IMR-90 (cell line): Measurements from ENCODE around the gene FXYD3. TPM values are rescaled to one million over a fixed set of nuclear protein-coding genes. Genes with fewer than 3 reads are reported as not detected.

Experiments
- ATAC-seq: fragments of 200-7000 bp; cut with Tn5 transposase; 2 replicates; pipeline ENCODE4 v1.9.1; 2020; ENCODE audit warnings: low read depth, mild to moderate bottlenecking, moderate library complexity
- BruUV-seq: library from RNA; stranded (reverse); fragments of 400-500 nt; replicated peaks from 2 replicates; lab custom pipeline; 2021; lab: Mats Ljungman, UMichigan
- CTCF ChIA-PET: fragments of 300-600 bp; formaldehyde crosslinking; extraction: SDS; loops from one replicate; lab custom pipeline; 2021; ENCODE audit warnings: antibody characterized with exemption; lab: Yijun Ruan, JAX
- POLR2A ChIA-PET: fragments of 300-600 bp; sonication (Branson Sonifier 250); formaldehyde crosslinking; loops from one replicate; lab custom pipeline; 2022; ENCODE audit warnings: antibody characterized with exemption; ENCODE audit not compliant: unreplicated experiment; lab: Charles Lee
- DNase-seq: peaks from one replicate; pipeline ENCODE4 v3.0.0; 2013
- H2AFZ ChIP-seq: replicated peaks from 2 replicates; pipeline ENCODE3; 2013; ENCODE audit warnings: low read length, mild to moderate bottlenecking; ENCODE audit not compliant: poor library complexity
- H2AK5ac ChIP-seq: 2 replicates; pipeline ENCODE4 v1.6.1; 2013; ENCODE audit warnings: low read depth, low read length, inconsistent platforms
- H2AK9ac ChIP-seq: replicated peaks from 2 replicates; pipeline ENCODE3; 2013; ENCODE audit warnings: mild to moderate bottlenecking, low read depth, low read length, moderate library complexity; ENCODE audit not compliant: poor library complexity
- H2BK120ac ChIP-seq: 2 replicates; pipeline ENCODE4 v1.6.1; 2013; ENCODE audit warnings: low read depth, low read length, inconsistent platforms
- H2BK15ac ChIP-seq: 3 replicates; pipeline ENCODE4 v1.6.1; 2013; ENCODE audit warnings: low read depth, low read length, inconsistent platforms
- H2BK20ac ChIP-seq: 2 replicates; pipeline ENCODE4 v1.6.1; 2013; ENCODE audit warnings: low read depth, mild to moderate bottlenecking, inconsistent platforms, low read length, moderate library complexity
- H2BK5ac ChIP-seq: 2 replicates; pipeline ENCODE4 v1.6.1; 2013; ENCODE audit warnings: mild to moderate bottlenecking, low read depth, low read length, inconsistent platforms; ENCODE audit not compliant: poor library complexity, severe bottlenecking
- H3K14ac ChIP-seq: replicated peaks from 2 replicates; pipeline ENCODE4 v1.6.1; 2013; ENCODE audit warnings: low read depth, low read length, inconsistent platforms
- H3K18ac ChIP-seq: 2 replicates; pipeline ENCODE4 v1.6.1; 2013; ENCODE audit warnings: low read depth, low read length, control low read depth
- H3K23ac ChIP-seq: 2 replicates; pipeline ENCODE4 v1.6.1; 2013; ENCODE audit warnings: low read depth, low read length, inconsistent platforms
- H3K27ac ChIP-seq: 2 replicates; pipeline ENCODE4 v1.5.1; 2013; ENCODE audit warnings: mild to moderate bottlenecking, control low read depth, low read length; ENCODE audit not compliant: insufficient read depth
- H3K27me3 ChIP-seq: 2 replicates; pipeline ENCODE4 v1.6.1; 2013; ENCODE audit warnings: low read length; ENCODE audit not compliant: control insufficient read depth, insufficient read depth
- H3K36me3 ChIP-seq: 2 replicates; pipeline ENCODE4 v1.6.1; 2013; ENCODE audit warnings: low read length, mixed read lengths; ENCODE audit not compliant: control insufficient read depth, insufficient read depth
- H3K4ac ChIP-seq: 2 replicates; pipeline ENCODE4 v1.6.1; 2013; ENCODE audit warnings: low read depth, low read length, inconsistent platforms
- H3K4me1 ChIP-seq: 2 replicates; pipeline ENCODE4 v1.6.1; 2013; ENCODE audit warnings: low read length, mixed read lengths; ENCODE audit not compliant: control insufficient read depth, insufficient read depth
- H3K4me2 ChIP-seq: 2 replicates; pipeline ENCODE4 v1.6.1; 2013; ENCODE audit warnings: low read depth, mild to moderate bottlenecking, control low read depth, low read length, moderate library complexity
- H3K4me3 ChIP-seq: 2 replicates; pipeline ENCODE4 v1.5.1; 2013; ENCODE audit warnings: low read depth, mild to moderate bottlenecking, control low read depth, low read length, moderate library complexity; ENCODE audit not compliant: insufficient read depth
- H3K56ac ChIP-seq: 2 replicates; pipeline ENCODE4 v1.6.1; 2013; ENCODE audit warnings: low read length, inconsistent platforms; ENCODE audit not compliant: insufficient read depth; ENCODE audit errors: extremely low read depth
- H3K79me1 ChIP-seq, 2 experiments: 2 replicates each; pipeline ENCODE4 v1.6.1; 2013; ENCODE audit warnings: low read length in 2 of 2, inconsistent platforms in 1 of 2, low read depth in 1 of 2
- H3K9ac ChIP-seq: 2 replicates; pipeline ENCODE4 v1.6.1; 2013; ENCODE audit warnings: low read depth, low read length, control low read depth
- H3K9me1 ChIP-seq: 2 replicates; pipeline ENCODE4 v1.6.1; 2013; ENCODE audit warnings: low read length, inconsistent platforms; ENCODE audit not compliant: insufficient read depth
- H3K9me3 ChIP-seq: 2 replicates; pipeline ENCODE4 v1.6.1; 2013; ENCODE audit warnings: low read length; ENCODE audit not compliant: control insufficient read depth, insufficient read depth
- H4K20me1 ChIP-seq: 2 replicates; pipeline ENCODE4 v1.6.1; 2013; ENCODE audit warnings: low read length, inconsistent platforms; ENCODE audit not compliant: insufficient read depth
- H4K5ac ChIP-seq: 2 replicates; pipeline ENCODE4 v1.6.1; 2013; ENCODE audit warnings: mild to moderate bottlenecking, low read depth, low read length, control low read depth
- H4K8ac ChIP-seq, 2 experiments: 2 replicates each; pipeline ENCODE4 v1.6.1; 2013; ENCODE audit warnings: low read depth in 2 of 2, low read length in 2 of 2, control low read depth in 1 of 2, inconsistent platforms in 1 of 2
- H4K91ac ChIP-seq: 2 replicates; pipeline ENCODE4 v1.6.1; 2013; ENCODE audit warnings: low read depth, low read length, inconsistent platforms; ENCODE audit not compliant: insufficient read depth
- BHLHE40 ChIP-seq: fragments of 150-350 bp; IDR thresholded peaks from 2 replicates; pipeline ENCODE4 v1.6.1; 2016; ENCODE audit warnings: mild to moderate bottlenecking, low read depth, low read length
- CEBPB ChIP-seq: IDR thresholded peaks from 2 replicates; pipeline ENCODE4 v1.6.1; 2012; ENCODE audit warnings: low read depth, low read length, improper control_type of control experiment
- CHD1 ChIP-seq: IDR thresholded peaks from 2 replicates; pipeline ENCODE4 v1.6.1; 2012; ENCODE audit warnings: low read depth, low read length, improper control_type of control experiment
- CTCF ChIP-seq: conservative IDR thresholded peaks from 2 replicates; pipeline ENCODE4 v1.5.1; 2012; ENCODE audit warnings: mild to moderate bottlenecking, low read depth, low read length, improper control_type of control experiment
- ELK1 ChIP-seq: fragments of 150-350 bp; IDR thresholded peaks from 2 replicates; pipeline ENCODE4 v1.6.1; 2016; ENCODE audit warnings: low read depth, mild to moderate bottlenecking, low read length, moderate library complexity, borderline replicate concordance
- FOS ChIP-seq: fragments of 150-350 bp; IDR thresholded peaks from 2 replicates; pipeline ENCODE4 v1.6.1; 2016; ENCODE audit warnings: low read depth, low read length
- MAFK ChIP-seq: IDR thresholded peaks from 2 replicates; pipeline ENCODE4 v1.6.1; 2012; ENCODE audit warnings: low read depth, low read length, improper control_type of control experiment
- MAZ ChIP-seq: IDR thresholded peaks from 2 replicates; pipeline ENCODE4 v1.6.1; 2012; ENCODE audit warnings: low read depth, mild to moderate bottlenecking, low read length, improper control_type of control experiment, moderate library complexity, borderline replicate concordance
- MXI1 ChIP-seq: IDR thresholded peaks from 2 replicates; pipeline ENCODE4 v1.6.1; 2012; ENCODE audit warnings: low read depth, mild to moderate bottlenecking, low read length, moderate library complexity, borderline replicate concordance
- NFE2L2 ChIP-seq: fragments of 150-350 bp; IDR thresholded peaks from 2 replicates; pipeline ENCODE4 v1.6.1; 2016; ENCODE audit warnings: low read depth, mild to moderate bottlenecking, low read length
- POLR2A ChIP-seq: IDR thresholded peaks from 2 replicates; pipeline ENCODE4 v1.6.1; 2012; ENCODE audit warnings: mild to moderate bottlenecking, low read depth, low read length
- RAD21 ChIP-seq: IDR thresholded peaks from 2 replicates; pipeline ENCODE4 v1.6.1; 2012; ENCODE audit warnings: low read length, improper control_type of control experiment
- RCOR1 ChIP-seq: IDR thresholded peaks from 2 replicates; pipeline ENCODE4 v1.6.1; 2012; ENCODE audit warnings: mild to moderate bottlenecking, low read length, improper control_type of control experiment; ENCODE audit not compliant: insufficient replicate concordance
- RFX5 ChIP-seq: IDR thresholded peaks from 2 replicates; pipeline ENCODE4 v1.8.0; 2012; ENCODE audit warnings: low read depth, mild to moderate bottlenecking, low read length, moderate library complexity
- SMC3 ChIP-seq: fragments of 150-350 bp; IDR thresholded peaks from 2 replicates; pipeline ENCODE4 v1.6.1; 2016; ENCODE audit warnings: low read depth, mild to moderate bottlenecking, antibody characterized with exemption, low read length, moderate library complexity
- USF2 ChIP-seq: fragments of 150-350 bp; IDR thresholded peaks from 2 replicates; pipeline ENCODE4 v1.6.1; 2017; ENCODE audit warnings: mild to moderate bottlenecking, antibody characterized with exemption, low read length, low read depth
- WGBS, 2 experiments: methylation state at CpG; one replicate each; pipeline versions ENCODE4 v1.1.5 to v1.1.7; 2013; ENCODE audit warnings: missing lambda C conversion rate in 2 of 2; ENCODE audit not compliant: insufficient read length in 1 of 2; ENCODE audit errors: extremely low coverage in 2 of 2; 5-methylcytosine and 5-hydroxymethylcytosine counted together
- dilution Hi-C: fragments of 300-500 bp; cut with HindIII; formaldehyde crosslinking; loops from one replicate; pipeline ENCODE4 v1.14.3; 2018; ENCODE audit warnings: low sequenced_read_pairs; ENCODE audit not compliant: unreplicated experiment
- in situ Hi-C: fragments of 300-500 bp; cut with MboI; formaldehyde crosslinking; loops from 3 replicates; pipeline ENCODE4 v1.14.3; 2019; ENCODE audit warnings: low sequenced_read_pairs, inconsistent platforms, mixed read lengths
- intact Hi-C: fragments of 100-400 bp; cut with micrococcal nuclease; formaldehyde crosslinking; loops from 2 replicates; pipeline ENCODE4 v1.10.0; 2022
- polyA plus RNA-seq, 3 experiments: library from polyadenylated mRNA; depleted of rRNA; stranded (reverse); fragments of >200 nt; gene quantifications; 2 replicates each; pipeline ENCODE4 v1.2.3, GENCODE V29; 2012; ENCODE audit warnings: low replicate concordance in 1 of 3
- total RNA-seq: library from RNA; depleted of rRNA; stranded (reverse); fragments of >200 nt; gene quantifications from 2 replicates; pipeline ENCODE4 v1.2.3, GENCODE V29; 2012

FXYD3 gene
- total and polyA plus RNA-seq, 2 of the 4 experiments (the other 2 are of a cell fraction): not detected

GRCh38 chr19:35106898-35107541, 8.6 kb upstream of the FXYD3 start:
- H2BK5ac ChIP-seq: no peak overlapping the region
- H3K27ac ChIP-seq: no peak overlapping the region
- intact Hi-C loops (no loop called here), in situ Hi-C loops (no loop called here), dilution Hi-C loops (no loop called here)
- H3K27me3 ChIP-seq: peaks cover under 1% of the 10 kb centered on the region; the same call in 1 of the 2 replicates
- BruUV-seq: no TSS peak
- DNase-seq: no peak
- H4K20me1 ChIP-seq: no peaks in the 10 kb centered on the region
- H2AK9ac ChIP-seq: no peak overlapping the region
- no peaks in the 10 kb centered on the region for H3K79me1 ChIP-seq
- H3K9me1 ChIP-seq: no peaks in the 10 kb centered on the region
- no peak overlapping the region for H2BK15ac ChIP-seq
- no peaks in the 10 kb centered on the region for H3K36me3 ChIP-seq
- H3K9ac ChIP-seq: no peak overlapping the region
- ChIA-PET CTCF (interaction anchor here (0.7 kb wide), 1 partner anchor 40 kb away, joined by 4 read pairs; no protein-coding TSS in a partner anchor), POLR2A (no interaction called here)
- H4K91ac ChIP-seq: no peak overlapping the region
- H3K14ac ChIP-seq: no peak overlapping the region
- WGBS, 2 experiments: no CpG with 5 or more reads among the region's 2 CpGs
- no peak overlapping the region for H4K5ac ChIP-seq
- no peak overlapping the region for H2BK120ac ChIP-seq
- H3K9me3 ChIP-seq: peaks cover 5% of the 10 kb centered on the region; the same call in 1 of the 2 replicates
- no peak overlapping the region for H2BK20ac ChIP-seq
- H2AK5ac ChIP-seq: no peak overlapping the region
- no peaks in the 10 kb centered on the region for H3K4me1 ChIP-seq
- H3K18ac ChIP-seq: no peak overlapping the region
- ATAC-seq: no peak
- H4K8ac ChIP-seq: no peak overlapping the region
- no peak overlapping the region for H3K4ac ChIP-seq
- H2AFZ ChIP-seq: no peak overlapping the region
- H3K4me2 ChIP-seq: no peak overlapping the region
- H3K4me3 ChIP-seq: no peak overlapping the region
- H3K56ac ChIP-seq: no peak overlapping the region
- H3K23ac ChIP-seq: no peak overlapping the region
- TF ChIP-seq NFE2L2 (no peak), CHD1 (no peak), CTCF (no peak), BHLHE40 (no peak), MAZ (no peak), RFX5 (no peak), CEBPB (no peak), ELK1 (no peak), USF2 (no peak), RAD21 (no peak), FOS (no peak), MAFK (no peak), SMC3 (no peak), MXI1 (no peak), RCOR1 (no peak), POLR2A (no peak)
